ENCODE results near the gene CNTN5.

CNTN5 gene

GRCh38 chr11:99170591-99170990 lies 149.8 kb downstream of the CNTN5 start:
- no peak for DNase-seq (ENCODE audit: low read depth)

DNA sequence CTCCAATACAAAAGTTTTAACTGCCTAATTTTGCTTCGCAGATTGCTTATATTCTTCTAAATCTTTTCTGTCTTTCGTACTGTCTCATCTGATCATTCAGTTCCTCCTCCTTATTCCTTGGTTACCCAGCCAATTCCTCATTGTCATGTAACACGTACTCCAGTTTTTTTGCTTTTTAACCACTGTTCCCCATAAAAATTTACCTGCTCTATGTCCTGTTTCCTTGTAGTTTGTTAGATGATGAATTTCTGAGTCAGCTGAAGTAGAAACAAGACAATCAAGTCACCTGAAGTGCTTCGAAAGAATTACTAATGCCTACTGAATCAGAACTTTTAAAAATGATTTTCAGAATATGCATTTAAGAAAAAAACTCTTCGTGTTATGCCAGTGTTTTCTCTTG lies 150.6 kb downstream of the CNTN5 start:
- DNase-seq (ENCODE audit: low read depth) = no peak

GRCh38 chr11:99176430-99176829 lies 155.7 kb downstream of the CNTN5 start:
- no peak for DNase-seq (ENCODE audit: low read depth)

GRCh38 chr11:99177446-99177845 lies 156.7 kb downstream of the CNTN5 start:
- DNase-seq (ENCODE audit: low read depth) = no peak

DNA sequence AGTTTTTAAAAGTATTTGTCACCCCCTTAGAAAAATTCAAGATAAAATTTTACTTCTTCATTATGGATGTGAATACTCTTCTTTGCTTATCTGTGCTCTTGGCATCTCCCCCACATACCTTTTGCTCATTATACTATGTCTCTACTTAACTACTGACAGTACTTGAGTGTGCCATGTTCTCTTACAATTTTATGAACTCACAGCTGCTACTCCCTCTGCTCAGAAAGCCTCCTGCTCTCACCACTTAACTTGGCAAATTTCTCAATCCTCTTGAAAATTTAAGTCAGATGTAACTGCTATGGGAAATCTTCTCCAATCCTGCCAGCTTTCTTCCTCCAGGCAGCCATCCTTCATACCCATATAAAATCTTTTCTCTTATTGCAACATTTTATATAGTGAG lies 163.4 kb downstream of the CNTN5 start:
- DNase-seq (ENCODE audit: low read depth) = no peak

GRCh38 chr11:99188221-99188620 lies 167.5 kb downstream of the CNTN5 start:
- no peak for DNase-seq (ENCODE audit: low read depth)

DNA sequence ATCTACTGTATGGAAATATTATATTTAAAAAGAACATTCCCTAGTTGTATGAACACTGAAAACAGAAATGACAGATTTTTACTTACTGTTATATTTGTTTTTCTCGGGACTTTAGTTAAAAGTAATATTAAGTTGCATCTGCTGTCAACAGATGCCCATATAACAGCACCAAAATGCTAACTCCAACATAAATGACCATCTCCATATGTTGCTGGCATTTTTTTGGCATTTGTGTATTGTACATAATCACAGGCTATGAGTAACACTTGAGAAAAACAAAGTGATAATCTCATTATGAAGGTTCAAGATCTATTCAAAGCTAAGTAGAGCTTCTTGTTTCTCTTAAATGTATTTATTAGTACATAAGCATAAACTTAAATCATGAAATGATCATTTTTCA lies 172.0 kb downstream of the CNTN5 start:
- no peak for DNase-seq (ENCODE audit: low read depth)

DNA sequence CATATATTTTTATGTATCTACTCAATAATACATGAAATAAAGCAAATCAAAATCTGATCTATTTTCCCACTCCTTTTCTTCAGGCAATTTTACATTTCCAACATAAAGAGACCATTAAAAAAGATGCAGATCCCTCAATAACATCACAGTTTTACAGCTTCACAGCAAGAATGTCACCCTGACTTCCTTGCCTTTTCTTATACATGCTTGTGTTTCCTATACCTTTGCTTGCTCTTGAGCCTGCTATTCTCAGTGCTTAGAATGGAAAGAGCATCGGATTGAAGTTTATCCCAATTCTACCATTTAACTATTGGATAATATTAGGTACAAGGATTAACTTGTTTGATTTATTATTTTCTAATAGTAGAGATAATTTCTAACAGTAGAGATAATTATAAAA lies 176.7 kb downstream of the CNTN5 start:
- DNase-seq (ENCODE audit: low read depth) = no peak

- no peak for DNase-seq (ENCODE audit: low read depth)
Observed at GRCh38 chr11:99198215-99198614, 177.5 kb downstream of the CNTN5 start.

DNA sequence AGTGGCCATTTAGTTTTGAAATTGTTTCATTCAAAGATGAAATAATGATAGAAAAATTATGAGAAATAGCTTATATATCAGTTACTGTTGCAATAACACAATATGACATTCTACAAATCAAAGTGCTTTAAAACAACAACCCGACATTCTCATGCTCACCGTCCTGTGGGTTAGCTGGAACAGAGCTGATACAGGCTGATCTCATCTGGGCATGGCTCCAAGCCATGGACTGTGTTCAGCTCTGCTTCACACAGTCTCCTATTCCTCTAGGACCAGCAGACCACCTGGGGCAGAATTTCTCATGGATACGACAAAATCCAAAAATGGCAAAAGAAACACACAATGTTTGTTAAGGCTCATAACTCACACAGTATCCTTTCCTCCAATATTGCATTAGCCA lies 178.6 kb downstream of the CNTN5 start:
- DNase-seq (ENCODE audit: low read depth) = no peak

DNA sequence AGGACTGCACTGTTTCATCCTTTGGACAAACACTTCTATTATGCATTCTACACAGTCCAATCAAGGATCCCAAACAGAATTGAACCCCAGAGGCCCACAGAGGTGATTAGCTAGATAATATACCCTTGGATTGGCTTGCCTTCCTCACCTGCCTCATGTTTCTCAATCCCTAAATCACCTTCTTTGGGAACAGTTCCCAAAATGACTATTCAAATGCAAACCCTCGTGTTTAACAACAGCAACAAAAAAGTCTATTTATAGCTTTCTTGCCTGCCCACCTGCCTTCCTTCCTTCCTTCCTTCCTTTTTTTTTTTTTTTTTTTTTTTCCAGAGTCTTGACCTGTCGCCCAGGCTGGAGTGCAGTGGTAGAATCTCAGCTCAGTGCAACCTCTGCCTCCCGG lies 180.0 kb downstream of the CNTN5 start:
- no peak for DNase-seq (ENCODE audit: low read depth)

- DNase-seq (ENCODE audit: low read depth) = no peak
Observed at GRCh38 chr11:99208813-99209212, 188.1 kb downstream of the CNTN5 start.

GRCh38 chr11:99229544-99229943 lies 208.8 kb downstream of the CNTN5 start:
- no peak for DNase-seq (ENCODE audit: low read depth)

GRCh38 chr11:99234534-99234933 lies 213.8 kb downstream of the CNTN5 start:
- DNase-seq (ENCODE audit: low read depth) = no peak

DNA sequence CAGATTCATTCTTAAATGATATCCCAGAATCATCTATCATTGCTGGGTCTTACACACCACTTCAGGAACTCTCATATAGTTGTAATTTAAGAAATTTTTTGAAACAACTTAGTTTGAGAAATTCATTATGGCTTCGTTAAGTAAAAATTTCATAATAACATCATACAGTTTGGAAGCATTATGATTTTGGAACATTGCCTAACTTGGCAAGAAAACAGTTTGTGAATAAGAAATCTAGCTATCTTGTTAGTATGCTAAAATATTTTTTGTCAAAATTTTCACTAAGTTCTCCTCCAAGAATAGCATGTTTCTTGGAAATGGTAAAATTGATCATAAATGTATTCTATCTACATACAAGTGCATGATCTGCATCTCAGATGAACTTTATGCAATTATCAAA lies 217.7 kb downstream of the CNTN5 start:
- no peak for DNase-seq (ENCODE audit: low read depth)

- DNase-seq (ENCODE audit: low read depth) = no peak
Observed at GRCh38 chr11:99240192-99241030, 219.7 kb downstream of the CNTN5 start.

DNA sequence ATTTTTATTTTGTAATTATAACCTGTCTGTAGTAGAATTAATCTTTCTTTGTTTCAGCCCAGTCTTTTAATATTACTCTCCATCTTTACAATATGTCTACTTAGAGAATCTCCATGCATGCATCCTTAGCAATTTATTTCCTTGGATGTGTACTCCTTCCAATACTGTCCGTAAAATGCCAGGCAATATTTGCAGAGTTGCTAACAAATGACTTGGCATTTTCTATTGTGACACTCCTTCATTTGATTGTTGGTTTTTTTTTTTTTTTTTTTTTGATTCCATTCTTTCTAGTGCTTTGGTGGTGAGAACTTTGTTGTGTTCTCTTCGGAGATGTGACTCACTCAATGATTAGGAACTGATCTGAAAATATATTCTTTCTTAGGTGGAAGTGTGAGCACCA lies 220.3 kb downstream of the CNTN5 start:
- DNase-seq (ENCODE audit: low read depth) = no peak

- DNase-seq (ENCODE audit: low read depth) = no peak
Observed at GRCh38 chr11:99244613-99245012, 223.9 kb downstream of the CNTN5 start.

DNA sequence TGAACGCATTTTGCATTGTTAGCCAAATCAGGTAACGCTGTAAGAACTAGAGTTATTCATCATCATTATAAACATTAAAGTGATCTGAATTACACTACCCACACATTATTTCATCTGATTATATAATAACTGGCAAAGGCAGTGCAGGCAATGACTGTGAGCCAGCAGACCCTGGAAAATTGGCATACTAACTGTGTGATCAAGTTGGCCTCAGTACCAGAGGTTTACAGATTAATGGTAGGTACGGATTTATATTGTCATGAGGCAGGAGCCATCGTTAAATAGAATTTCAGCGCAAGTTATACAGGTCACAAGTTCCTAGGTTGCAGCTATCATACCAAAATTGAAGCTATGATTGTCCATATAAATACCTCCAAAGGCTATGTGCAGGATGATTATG lies 225.4 kb downstream of the CNTN5 start:
- DNase-seq (ENCODE audit: low read depth) = no peak

DNA sequence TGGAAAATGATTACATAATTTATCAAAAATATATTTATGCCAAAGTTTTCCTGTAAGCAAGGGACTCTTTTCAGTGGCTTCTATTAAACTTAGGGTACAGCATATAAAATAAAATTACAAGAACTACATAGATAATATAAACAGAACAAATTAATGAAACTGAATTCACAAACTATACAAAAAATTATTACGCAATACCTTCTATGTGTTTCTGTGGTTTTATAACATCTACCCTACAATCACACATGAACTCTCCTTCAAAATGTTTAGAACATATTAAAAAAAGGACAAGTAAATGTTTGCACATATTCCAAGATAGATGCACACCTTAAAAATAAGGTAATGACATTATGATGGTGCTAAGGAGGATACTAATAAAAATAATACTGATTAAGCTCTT lies 235.9 kb downstream of the CNTN5 start:
- no peak for DNase-seq (ENCODE audit: low read depth)

DNA sequence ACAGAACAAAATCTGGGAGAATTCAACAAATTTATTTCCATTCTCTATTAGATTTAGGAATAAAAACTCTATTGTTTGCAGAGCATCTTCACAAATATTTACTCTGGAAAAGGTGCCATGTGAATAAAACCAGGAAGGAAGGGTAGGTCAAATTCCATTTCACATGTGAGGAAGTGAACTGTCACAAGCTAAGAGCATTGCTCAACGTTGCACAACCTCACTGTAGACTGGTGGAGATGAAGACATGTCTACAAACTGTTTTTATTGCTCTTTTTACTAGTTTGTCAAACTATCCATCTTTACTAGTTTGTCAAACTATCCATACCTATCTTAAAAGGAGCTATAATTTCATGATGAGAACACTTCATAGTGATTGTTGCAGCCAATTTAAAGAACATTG lies 236.4 kb downstream of the CNTN5 start:
- DNase-seq (ENCODE audit: low read depth) = no peak

GRCh38 chr11:99260696-99261095 lies 239.9 kb downstream of the CNTN5 start:
- DNase-seq (ENCODE audit: low read depth) = no peak

GRCh38 chr11:99268886-99269285 lies 248.1 kb downstream of the CNTN5 start:
- no peak for DNase-seq (ENCODE audit: low read depth)

DNA sequence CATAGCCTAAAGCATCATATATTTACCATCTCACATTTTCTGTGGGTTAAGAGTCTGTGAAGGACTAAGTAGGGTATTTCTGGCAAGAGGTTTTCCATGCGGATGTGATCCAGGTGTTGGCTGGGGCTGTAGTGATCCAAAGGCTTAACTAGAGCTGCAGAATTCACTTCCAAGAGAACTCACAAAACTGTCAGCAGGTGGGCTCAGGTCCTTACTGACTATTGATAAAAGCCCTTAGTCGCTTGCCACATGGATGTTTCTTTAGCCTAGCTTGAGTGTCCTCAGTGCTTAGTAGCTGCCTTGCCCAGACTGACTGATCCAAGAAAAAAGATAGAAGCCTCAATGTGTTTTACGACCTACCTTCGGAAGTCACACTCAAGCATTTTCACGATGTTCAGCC lies 250.8 kb downstream of the CNTN5 start:
- DNase-seq (ENCODE audit: low read depth) = no peak

Measured in stimulated activated CD8-positive, alpha-beta memory T cell treated with anti-CD3 and anti-CD28 coated beads, Interleukin-12 subunit alpha, Interleukin-12 subunit beta, amount 100 ng/mL, for 1 hour (primary cell).